ENCODE data around the gene KPNA6. TPM values are rescaled to one million over a fixed set of nuclear protein-coding genes. Genes with fewer than 3 reads are reported as not detected.
"Not testable (repeated sequence)": the region's sequence is repeated elsewhere in the genome, so short reads cannot be mapped to it uniquely, and the experiment has no call there.

Gene KPNA6
- total and polyA plus RNA-seq, 4 donors, result 29.6 to 39.1 (median 33.7) TPM

- Histone ChIP-seq H3K4me1 (ENCODE audit: control insufficient read depth, insufficient read depth, low read length) (peaks cover 20% of the 10 kb centered on the region), H3K27me3 (ENCODE audit: control insufficient read depth, insufficient read depth, low read length) (no peaks in the 10 kb centered on the region), H3K36me3 (ENCODE audit: control insufficient read depth, insufficient read depth, low read length) (peaks cover 28% of the 10 kb centered on the region), H3K9me3 (ENCODE audit: control insufficient read depth, insufficient read depth, low read length) (no peaks in the 10 kb centered on the region), H3K4me3 (ENCODE audit: low read depth, low read length) (peak within 1 kb of the TSS; percentile 68), H3K27ac (ENCODE audit: low read depth, low read length) (peak within 1 kb of the TSS; percentile 99)
- WGBS (ENCODE audit: insufficient coverage), result under 1% methylated on average over 67 of the region's 67 CpGs
- DNase-seq (ENCODE audit: low read depth in 4 of 6, low spot score in 6 of 6), result peak; percentile 89 to 99 (median 93)
These were observed 35.1 kb upstream of the KPNA6 start, which contains the start of gene TMEM39B for GRCh38 chr1:32072622-32073298. Gene TMEM39B (plus strand): TSS chr1:32072939. CDS start chr1:32073048, 109 bp downstream.

GRCh38 chr1:32073299-32074229 lies 34.3 kb upstream of the KPNA6 start:
- DNase-seq (ENCODE audit: low read depth in 4 of 6, low spot score in 6 of 6), result peak in 5 of 6 donors; percentile 88 to 99 (median 92)
- Histone ChIP-seq H3K27me3 (ENCODE audit: control insufficient read depth, insufficient read depth, low read length) (no peaks in the 10 kb centered on the region), H3K9me3 (ENCODE audit: control insufficient read depth, insufficient read depth, low read length) (no peaks in the 10 kb centered on the region), H3K4me1 (ENCODE audit: control insufficient read depth, insufficient read depth, low read length) (peaks cover 20% of the 10 kb centered on the region), H3K36me3 (ENCODE audit: control insufficient read depth, insufficient read depth, low read length) (peaks cover 35% of the 10 kb centered on the region), H3K27ac (ENCODE audit: low read depth, low read length) (peak overlapping the region; percentile 99), H3K4me3 (ENCODE audit: low read depth, low read length) (peak overlapping the region; percentile 68)
- WGBS (ENCODE audit: insufficient coverage), result 15% methylated on average over 17 of the region's 28 CpGs

- H3K36me3 ChIP-seq (ENCODE audit: control insufficient read depth, insufficient read depth, low read length), result peaks cover 48% of the 10 kb centered on the region
- no peaks in the 10 kb centered on the region for H3K27me3 ChIP-seq (ENCODE audit: control insufficient read depth, insufficient read depth, low read length)
- H3K27ac ChIP-seq (ENCODE audit: low read depth, low read length), result no peak overlapping the region
- no peak for DNase-seq (ENCODE audit: low read depth in 4 of 6, low spot score in 6 of 6)
- no peaks in the 10 kb centered on the region for H3K9me3 ChIP-seq (ENCODE audit: control insufficient read depth, insufficient read depth, low read length)
- H3K4me3 ChIP-seq (ENCODE audit: low read depth, low read length), result no peak overlapping the region
- 95% methylated on average over 7 of the region's 9 CpGs for WGBS (ENCODE audit: insufficient coverage)
- H3K4me1 ChIP-seq (ENCODE audit: control insufficient read depth, insufficient read depth, low read length), result peaks cover 20% of the 10 kb centered on the region
These were observed 33.0 kb upstream of the KPNA6 start for GRCh38 chr1:32074841-32075240.

- H3K4me3 ChIP-seq (ENCODE audit: low read depth, low read length), result no peak overlapping the region
- H3K9me3 ChIP-seq (ENCODE audit: control insufficient read depth, insufficient read depth, low read length), result no peaks in the 10 kb centered on the region
- H3K27ac ChIP-seq (ENCODE audit: low read depth, low read length), result no peak overlapping the region
- peaks cover 15% of the 10 kb centered on the region for H3K4me1 ChIP-seq (ENCODE audit: control insufficient read depth, insufficient read depth, low read length)
- 92% methylated on average over 1 of the region's 3 CpGs for WGBS (ENCODE audit: insufficient coverage)
- no peak for DNase-seq (ENCODE audit: low read depth in 4 of 6, low spot score in 6 of 6)
- no peaks in the 10 kb centered on the region for H3K27me3 ChIP-seq (ENCODE audit: control insufficient read depth, insufficient read depth, low read length)
- peaks cover 59% of the 10 kb centered on the region for H3K36me3 ChIP-seq (ENCODE audit: control insufficient read depth, insufficient read depth, low read length)
These were observed 30.4 kb upstream of the KPNA6 start for GRCh38 chr1:32077451-32077850.

- no peaks in the 10 kb centered on the region for H3K9me3 ChIP-seq (ENCODE audit: control insufficient read depth, insufficient read depth, low read length)
- no peaks in the 10 kb centered on the region for H3K27me3 ChIP-seq (ENCODE audit: control insufficient read depth, insufficient read depth, low read length)
- no CpG with 5 or more reads among the region's 1 CpG for WGBS (ENCODE audit: insufficient coverage)
- no peak overlapping the region for H3K4me3 ChIP-seq (ENCODE audit: low read depth, low read length)
- DNase-seq (ENCODE audit: low read depth in 4 of 6, low spot score in 6 of 6), result no peak
- H3K27ac ChIP-seq (ENCODE audit: low read depth, low read length), result no peak overlapping the region
- peaks cover 61% of the 10 kb centered on the region for H3K36me3 ChIP-seq (ENCODE audit: control insufficient read depth, insufficient read depth, low read length)
- H3K4me1 ChIP-seq (ENCODE audit: control insufficient read depth, insufficient read depth, low read length), result peaks cover 2% of the 10 kb centered on the region
These were observed 25.8 kb upstream of the KPNA6 start for GRCh38 chr1:32082022-32082421.

GRCh38 chr1:32086381-32086780 lies 21.5 kb upstream of the KPNA6 start:
- H3K9me3 ChIP-seq (ENCODE audit: control insufficient read depth, insufficient read depth, low read length); H3K4me1 ChIP-seq (ENCODE audit: control insufficient read depth, insufficient read depth, low read length); DNase-seq (ENCODE audit: low read depth in 4 of 6, low spot score in 6 of 6); H3K4me3 ChIP-seq (ENCODE audit: low read depth, low read length); H3K27me3 ChIP-seq (ENCODE audit: control insufficient read depth, insufficient read depth, low read length); H3K27ac ChIP-seq (ENCODE audit: low read depth, low read length): not testable (repeated sequence)
- H3K36me3 ChIP-seq (ENCODE audit: control insufficient read depth, insufficient read depth, low read length), result peaks cover 59% of the 10 kb centered on the region
- WGBS (ENCODE audit: insufficient coverage), result 100% methylated on average over 1 of the region's 2 CpGs

- H3K36me3 ChIP-seq (ENCODE audit: control insufficient read depth, insufficient read depth, low read length), result peaks cover 88% of the 10 kb centered on the region
- H3K9me3 ChIP-seq (ENCODE audit: control insufficient read depth, insufficient read depth, low read length), result no peaks in the 10 kb centered on the region
- no peaks in the 10 kb centered on the region for H3K4me1 ChIP-seq (ENCODE audit: control insufficient read depth, insufficient read depth, low read length)
- H3K27ac ChIP-seq (ENCODE audit: low read depth, low read length), result no peak overlapping the region
- H3K27me3 ChIP-seq (ENCODE audit: control insufficient read depth, insufficient read depth, low read length), result no peaks in the 10 kb centered on the region
- no peak for DNase-seq (ENCODE audit: low read depth in 4 of 6, low spot score in 6 of 6)
- WGBS (ENCODE audit: insufficient coverage), result 95% methylated on average over 6 of the region's 8 CpGs
- no peak overlapping the region for H3K4me3 ChIP-seq (ENCODE audit: low read depth, low read length)
These were observed 16.7 kb upstream of the KPNA6 start for GRCh38 chr1:32091176-32091575.

GRCh38 chr1:32091591-32091990 lies 16.3 kb upstream of the KPNA6 start:
- DNase-seq (ENCODE audit: low read depth in 4 of 6, low spot score in 6 of 6), result no peak
- H3K4me1 ChIP-seq (ENCODE audit: control insufficient read depth, insufficient read depth, low read length), result no peaks in the 10 kb centered on the region
- no peaks in the 10 kb centered on the region for H3K9me3 ChIP-seq (ENCODE audit: control insufficient read depth, insufficient read depth, low read length)
- no peak overlapping the region for H3K4me3 ChIP-seq (ENCODE audit: low read depth, low read length)
- 96% methylated on average over 15 of the region's 15 CpGs for WGBS (ENCODE audit: insufficient coverage)
- H3K27ac ChIP-seq (ENCODE audit: low read depth, low read length), result no peak overlapping the region
- H3K36me3 ChIP-seq (ENCODE audit: control insufficient read depth, insufficient read depth, low read length), result peaks cover 88% of the 10 kb centered on the region
- H3K27me3 ChIP-seq (ENCODE audit: control insufficient read depth, insufficient read depth, low read length), result no peaks in the 10 kb centered on the region

GRCh38 chr1:32094746-32095521 lies 12.9 kb upstream of the KPNA6 start:
- Histone ChIP-seq H3K27me3 (ENCODE audit: control insufficient read depth, insufficient read depth, low read length) (no peaks in the 10 kb centered on the region), H3K27ac (ENCODE audit: low read depth, low read length) (no peak overlapping the region), H3K4me3 (ENCODE audit: low read depth, low read length) (no peak overlapping the region), H3K9me3 (ENCODE audit: control insufficient read depth, insufficient read depth, low read length) (no peaks in the 10 kb centered on the region), H3K4me1 (ENCODE audit: control insufficient read depth, insufficient read depth, low read length) (no peaks in the 10 kb centered on the region), H3K36me3 (ENCODE audit: control insufficient read depth, insufficient read depth, low read length) (peaks cover 93% of the 10 kb centered on the region)
- no peak for DNase-seq (ENCODE audit: low read depth in 4 of 6, low spot score in 6 of 6)
- 97% methylated on average over 4 of the region's 11 CpGs for WGBS (ENCODE audit: insufficient coverage)

All from spinal cord (tissue), 10 donors.